ENCODE results near the gene MMP17.
"Not testable (repeated sequence)": the region's sequence is repeated elsewhere in the genome, so short reads cannot be mapped to it uniquely, and the experiment has no call there.

The MMP17 gene

GRCh38 chr12:131808744-131809371 is 19.3 kb upstream of the MMP17 start:
- H3K4me3 ChIP-seq (ENCODE audit: low read length): peak overlapping the region; percentile 45
- no peak for DNase-seq (ENCODE audit: low read depth)
- TF ChIP-seq CTCF (conservative IDR thresholded peaks at IDR 0.05; ENCODE audit: low read length): no peak

- H3K4me3 ChIP-seq (ENCODE audit: low read length); DNase-seq (ENCODE audit: low read depth): not testable (repeated sequence)
These were observed 18.5 kb upstream of the MMP17 start for GRCh38 chr12:131809476-131810254.

GRCh38 chr12:131810726-131811125 is 17.5 kb upstream of the MMP17 start:
- H3K4me3 ChIP-seq (ENCODE audit: low read length): no peak overlapping the region
- no peak for DNase-seq (ENCODE audit: low read depth)
- no peak for TF ChIP-seq CTCF (conservative IDR thresholded peaks at IDR 0.05; ENCODE audit: low read length)

- no peak overlapping the region for H3K4me3 ChIP-seq (ENCODE audit: low read length)
- DNase-seq (ENCODE audit: low read depth): no peak
- TF ChIP-seq CTCF (conservative IDR thresholded peaks at IDR 0.05; ENCODE audit: low read length): no peak
These were observed 13.1 kb upstream of the MMP17 start for GRCh38 chr12:131815131-131815530.

GRCh38 chr12:131816495-131816894 is 11.7 kb upstream of the MMP17 start:
- no peak for TF ChIP-seq CTCF (conservative IDR thresholded peaks at IDR 0.05; ENCODE audit: low read length)
- no peak overlapping the region for H3K4me3 ChIP-seq (ENCODE audit: low read length)
- no peak for DNase-seq (ENCODE audit: low read depth)

- no peak for TF ChIP-seq CTCF (conservative IDR thresholded peaks at IDR 0.05; ENCODE audit: low read length)
- H3K4me3 ChIP-seq (ENCODE audit: low read length): no peak overlapping the region
- DNase-seq (ENCODE audit: low read depth): no peak
These were observed 11.0 kb upstream of the MMP17 start for GRCh38 chr12:131817241-131817640.

GRCh38 chr12:131818821-131819585 is 9.2 kb upstream of the MMP17 start:
- no peak for DNase-seq (ENCODE audit: low read depth)
- TF ChIP-seq CTCF (conservative IDR thresholded peaks at IDR 0.05; ENCODE audit: low read length): no peak
- H3K4me3 ChIP-seq (ENCODE audit: low read length): no peak overlapping the region
